Measurements from ENCODE around the gene RPS28. TPM values are rescaled to one million over a fixed set of nuclear protein-coding genes. Genes with fewer than 3 reads are reported as not detected.
A peak's percentile ranks its signal among the peaks of the same experiment; 100 is the strongest.

RPS28 gene
- total RNA-seq, 1 donor = 174 TPM

- no peak for TF ChIP-seq CTCF (IDR thresholded peaks at IDR 0.05; ENCODE audit: insufficient read depth, low read length)
- no peak overlapping the region for H3K4me3 ChIP-seq (ENCODE audit: low read depth, low read length)
- DNase-seq (ENCODE audit: low read depth) = no peak
Observed at GRCh38 chr19:8306235-8307054, 14.9 kb upstream of the RPS28 start.

- H3K4me3 ChIP-seq (ENCODE audit: low read depth, low read length) = peak overlapping the region; percentile 77
- peak; percentile 15 for TF ChIP-seq CTCF (IDR thresholded peaks at IDR 0.05; ENCODE audit: insufficient read depth, low read length)
- DNase-seq (ENCODE audit: low read depth) = no peak
Observed at GRCh38 chr19:8307400-8307964, 13.8 kb upstream of the RPS28 start.

- H3K4me3 ChIP-seq (ENCODE audit: low read depth, low read length) = peak within 1 kb of the TSS; percentile 77
- DNase-seq (ENCODE audit: low read depth) = peak; percentile 89
- TF ChIP-seq CTCF (IDR thresholded peaks at IDR 0.05; ENCODE audit: insufficient read depth, low read length) = no peak
Observed at GRCh38 chr19:8307965-8308866, 13.1 kb upstream of the RPS28 start, which contains the start of gene CD320. TSS of gene CD320 (minus strand) at chr19:8308358. CDS start at chr19:8308290, 68 bp downstream.

- DNase-seq (ENCODE audit: low read depth) = no peak
- TF ChIP-seq CTCF (IDR thresholded peaks at IDR 0.05; ENCODE audit: insufficient read depth, low read length) = no peak
- H3K4me3 ChIP-seq (ENCODE audit: low read depth, low read length) = no peak overlapping the region
Observed at GRCh38 chr19:8308891-8309291, 12.4 kb upstream of the RPS28 start.

- H3K4me3 ChIP-seq (ENCODE audit: low read depth, low read length) = no peak overlapping the region
- TF ChIP-seq CTCF (IDR thresholded peaks at IDR 0.05; ENCODE audit: insufficient read depth, low read length) = no peak
- no peak for DNase-seq (ENCODE audit: low read depth)
Observed at GRCh38 chr19:8310342-8311055, 10.8 kb upstream of the RPS28 start.

All from fibroblast of the aortic adventitia (primary cell).